ENCODE data around the gene IFT43.

The IFT43 gene

DNA sequence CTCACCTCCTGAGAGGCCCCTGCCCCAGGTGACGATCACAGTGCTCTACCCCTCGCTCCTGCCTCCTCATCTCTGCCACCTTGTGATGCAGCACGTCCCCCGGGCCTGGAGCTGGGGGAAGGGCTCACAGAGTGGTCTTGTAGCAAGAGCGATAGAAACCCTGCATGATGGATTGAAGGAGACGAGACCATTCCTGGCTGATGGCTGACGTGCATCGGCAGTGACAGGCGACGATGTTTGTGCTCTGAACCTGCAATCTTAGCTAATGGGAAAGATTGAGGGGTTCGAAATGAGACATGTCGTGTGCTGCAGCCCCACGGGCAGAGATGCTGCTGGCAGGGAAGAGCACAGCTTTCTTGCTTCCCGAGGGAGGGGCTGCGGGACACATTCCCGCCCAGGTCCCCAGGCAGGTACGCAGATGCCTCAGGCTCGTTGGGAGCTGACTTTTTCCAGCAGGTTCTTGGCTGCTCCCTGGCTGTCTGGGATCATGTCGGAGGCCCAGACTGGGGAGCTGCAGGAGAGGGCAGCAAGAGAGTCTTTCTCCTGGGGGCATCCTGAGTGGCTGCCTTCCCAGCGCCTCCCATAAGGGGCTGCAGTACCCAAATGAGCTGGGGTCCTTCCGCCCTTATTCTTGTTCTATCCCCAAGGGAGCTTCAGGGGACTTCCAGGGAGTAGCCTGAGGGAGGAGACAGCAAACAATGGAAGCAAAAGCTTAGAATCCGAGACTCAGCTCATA, 127.5 kb downstream of the IFT43 start:
- no peak for DNase-seq (ENCODE audit: low spot score)

DNA sequence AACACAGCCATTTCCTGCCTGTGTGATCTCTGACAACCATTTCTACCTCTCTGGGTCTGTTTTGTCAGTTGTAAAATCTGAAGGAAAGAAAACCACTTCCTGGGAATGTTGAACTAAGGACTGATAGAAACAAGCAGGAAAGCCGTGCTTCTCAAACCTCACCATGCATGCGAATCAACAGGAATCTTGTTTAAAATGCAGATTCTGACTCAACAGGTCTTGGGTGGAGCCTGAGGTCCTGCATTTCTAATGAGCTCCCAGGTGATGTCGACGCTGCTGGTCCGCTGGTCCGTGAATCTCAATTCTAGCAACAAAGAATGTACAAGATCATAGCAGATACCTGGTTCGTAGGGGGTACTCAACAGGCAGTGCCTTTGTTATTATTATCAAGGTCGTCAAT, 128.1 kb downstream of the IFT43 start:
- DNase-seq (ENCODE audit: low spot score): no peak

DNA sequence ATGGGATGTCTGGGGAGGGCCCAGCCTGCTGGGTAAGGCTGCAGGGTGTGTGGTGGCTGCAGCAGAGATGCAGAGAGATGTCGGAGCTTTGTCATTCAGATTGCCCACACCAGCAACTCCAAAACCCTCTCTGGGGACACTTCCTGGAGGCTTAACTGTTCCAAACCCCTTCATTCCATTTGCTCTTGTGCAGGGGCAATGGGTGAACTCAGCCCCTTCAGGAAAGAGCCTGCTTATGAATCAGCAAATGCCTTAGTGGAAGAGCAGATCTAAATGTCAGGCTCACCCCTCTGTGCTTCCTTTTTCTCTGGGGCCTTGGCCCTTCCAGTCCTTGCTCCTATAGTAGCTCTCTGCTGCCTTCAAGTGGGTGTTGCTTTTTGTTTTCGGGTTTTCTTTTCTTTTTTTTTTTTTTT, 129.5 kb downstream of the IFT43 start:
- no peak for DNase-seq (ENCODE audit: low spot score)

DNA sequence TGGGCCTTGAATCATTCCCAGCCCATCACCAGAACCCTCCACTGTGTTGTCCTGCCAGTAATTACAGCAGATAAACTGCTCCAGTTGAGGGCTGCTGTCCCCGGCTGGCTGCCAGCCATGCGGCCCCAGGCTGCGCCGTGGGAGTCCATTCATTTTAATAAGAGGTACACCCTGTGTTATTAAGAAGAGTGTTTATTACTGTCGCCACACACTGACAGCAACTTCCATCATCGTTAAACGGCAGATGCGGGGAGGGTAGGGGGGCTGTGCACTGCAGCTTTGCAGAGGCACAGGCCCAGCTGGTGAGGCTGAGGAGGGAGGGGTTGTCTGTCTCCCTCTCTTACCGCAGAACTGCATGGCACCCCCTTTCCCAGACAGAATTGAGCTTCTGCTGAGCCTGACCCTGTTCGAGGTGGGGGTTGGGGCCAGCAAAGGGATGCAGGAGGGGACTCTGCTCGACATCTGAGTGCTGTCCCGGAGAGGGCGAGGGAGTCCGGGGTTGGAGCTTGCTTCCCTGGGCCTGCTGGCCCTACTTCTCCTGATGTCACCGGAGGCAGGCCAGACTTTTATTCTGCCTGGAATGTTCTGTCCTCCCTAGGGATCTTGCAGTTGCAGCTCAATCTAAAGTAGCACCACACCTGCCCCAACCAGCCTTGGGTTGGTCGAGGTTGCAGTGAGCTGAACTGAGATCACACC, 132.4 kb downstream of the IFT43 start:
- DNase-seq (ENCODE audit: low spot score): no peak

DNA sequence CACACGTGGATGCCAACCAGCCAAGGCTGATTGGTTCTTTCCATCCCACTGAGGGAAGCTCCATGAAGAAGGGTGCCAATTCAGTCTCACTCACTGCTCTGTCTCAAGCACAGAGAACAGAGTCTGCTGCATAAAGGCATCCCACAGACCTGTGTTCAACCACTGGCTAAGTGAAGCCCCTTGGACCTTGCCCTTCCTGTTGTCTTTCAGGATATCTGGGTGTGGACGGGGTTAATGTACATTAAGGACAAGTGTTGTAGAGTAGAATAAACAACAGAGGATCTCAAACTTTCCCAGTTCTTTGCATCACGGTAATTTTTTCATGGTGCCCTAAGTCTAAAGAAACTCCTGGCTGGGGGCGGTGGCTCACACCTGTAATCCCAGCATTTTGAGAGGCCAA, 133.0 kb downstream of the IFT43 start:
- DNase-seq (ENCODE audit: low spot score): no peak

DNA sequence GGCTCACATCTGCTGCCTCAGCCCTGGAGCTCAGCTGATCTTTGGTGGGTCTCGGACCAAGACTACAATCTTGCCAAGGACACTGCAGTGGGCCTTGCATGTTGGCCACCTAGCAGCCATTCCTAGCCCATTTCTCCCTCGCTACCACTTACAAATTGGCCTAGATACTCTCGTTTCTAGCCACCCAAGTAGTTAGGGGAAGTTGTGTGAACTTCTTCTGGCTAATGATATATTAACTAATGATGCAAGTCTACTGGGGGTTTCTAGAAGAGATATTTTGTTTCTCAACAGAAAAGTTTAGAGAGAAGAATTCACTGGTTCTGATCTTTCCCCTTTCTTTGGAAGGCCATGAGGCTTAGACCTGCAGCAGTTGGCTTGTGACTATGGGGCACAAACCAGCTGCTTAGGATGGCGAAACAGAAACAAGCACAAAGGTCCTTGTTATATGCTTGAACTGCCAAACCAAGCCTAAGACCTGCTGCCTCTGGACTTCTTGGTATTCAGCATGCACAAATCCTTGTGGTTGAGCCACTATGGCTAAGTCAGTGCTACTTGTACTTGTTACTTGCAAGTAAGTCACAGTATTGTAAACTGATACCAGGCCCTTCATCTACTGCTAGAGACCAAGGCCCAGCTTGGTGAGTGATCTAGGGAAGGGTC, 135.7 kb downstream of the IFT43 start:
- DNase-seq (ENCODE audit: low spot score): no peak

DNA sequence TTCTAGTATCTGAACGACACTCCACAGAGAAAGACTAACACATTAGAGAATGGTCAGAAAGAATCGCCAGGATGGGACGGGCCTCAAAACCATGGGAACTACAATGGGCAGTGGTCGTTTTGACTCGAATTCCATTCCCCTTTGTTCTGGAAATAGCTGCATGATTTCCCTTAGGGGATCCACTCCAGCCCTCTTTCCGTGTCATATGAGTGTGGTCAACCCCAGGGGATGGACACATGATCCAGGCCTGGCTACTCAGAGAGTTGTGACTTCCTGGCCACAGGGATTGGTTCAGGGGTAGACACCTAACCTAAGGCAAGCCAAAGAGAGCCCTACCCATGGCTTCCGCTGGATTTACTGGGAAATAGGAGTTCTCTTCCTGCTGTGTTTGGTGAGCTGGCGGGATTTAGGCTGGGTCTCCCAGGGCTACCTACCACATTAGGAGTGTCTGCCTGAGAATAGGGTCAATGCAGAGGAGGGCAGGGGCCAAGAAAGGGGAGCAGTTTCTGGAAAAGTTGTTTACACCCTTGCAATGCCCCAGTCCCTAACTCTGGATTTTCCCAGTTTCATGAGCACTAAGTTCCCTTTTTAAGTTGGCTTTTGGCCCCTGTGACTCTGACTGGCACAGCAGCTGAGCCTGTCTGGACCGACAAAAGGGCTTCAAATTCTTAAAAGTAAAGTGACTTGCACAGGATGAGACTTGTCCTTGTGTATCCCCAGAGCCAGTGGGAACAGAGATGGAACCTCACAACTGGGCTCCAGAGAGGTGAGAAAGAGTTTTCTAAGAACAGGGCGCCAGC, 138.1 kb downstream of the IFT43 start:
- DNase-seq (ENCODE audit: low spot score): no peak

DNA sequence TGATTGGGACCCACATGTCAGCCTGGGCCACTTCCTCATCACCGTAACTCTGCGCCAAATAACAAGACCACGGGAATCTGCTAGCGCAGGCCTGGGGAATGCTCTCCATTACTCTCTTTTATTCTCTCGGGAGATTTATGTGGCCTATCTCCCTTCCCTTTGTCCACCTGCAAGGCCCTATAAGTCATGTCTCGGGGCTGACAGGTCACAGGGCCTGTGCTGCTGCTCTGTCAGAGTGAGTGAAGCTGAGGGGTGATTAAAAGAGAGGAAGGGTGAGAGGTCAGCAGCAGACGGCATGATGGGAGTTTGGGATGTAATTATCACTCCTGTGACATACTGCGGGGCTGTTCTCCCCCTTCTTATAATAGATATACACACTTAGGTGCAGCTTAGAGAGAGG, 139.9 kb downstream of the IFT43 start:
- no peak for DNase-seq (ENCODE audit: low spot score)

DNA sequence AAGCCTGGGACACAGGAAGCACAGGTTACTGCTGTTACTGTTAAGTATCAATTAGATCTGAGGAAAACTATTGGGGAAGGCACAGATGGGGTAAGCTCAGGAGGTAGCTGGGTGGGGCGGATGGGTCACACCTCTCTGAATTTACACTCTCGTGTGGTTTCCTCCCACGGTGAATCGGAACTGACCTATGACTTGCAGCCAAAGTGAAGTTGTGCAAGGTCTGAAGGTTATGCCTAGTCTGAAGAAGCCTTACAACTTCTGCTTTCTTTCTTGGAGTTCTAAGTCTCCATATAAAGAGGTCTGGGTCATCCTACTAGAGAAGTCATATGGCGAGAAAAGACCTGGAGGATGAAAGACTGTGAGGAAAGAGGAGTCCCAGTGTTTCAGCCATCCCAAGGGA, 140.5 kb downstream of the IFT43 start:
- DNase-seq (ENCODE audit: low spot score): no peak

DNA sequence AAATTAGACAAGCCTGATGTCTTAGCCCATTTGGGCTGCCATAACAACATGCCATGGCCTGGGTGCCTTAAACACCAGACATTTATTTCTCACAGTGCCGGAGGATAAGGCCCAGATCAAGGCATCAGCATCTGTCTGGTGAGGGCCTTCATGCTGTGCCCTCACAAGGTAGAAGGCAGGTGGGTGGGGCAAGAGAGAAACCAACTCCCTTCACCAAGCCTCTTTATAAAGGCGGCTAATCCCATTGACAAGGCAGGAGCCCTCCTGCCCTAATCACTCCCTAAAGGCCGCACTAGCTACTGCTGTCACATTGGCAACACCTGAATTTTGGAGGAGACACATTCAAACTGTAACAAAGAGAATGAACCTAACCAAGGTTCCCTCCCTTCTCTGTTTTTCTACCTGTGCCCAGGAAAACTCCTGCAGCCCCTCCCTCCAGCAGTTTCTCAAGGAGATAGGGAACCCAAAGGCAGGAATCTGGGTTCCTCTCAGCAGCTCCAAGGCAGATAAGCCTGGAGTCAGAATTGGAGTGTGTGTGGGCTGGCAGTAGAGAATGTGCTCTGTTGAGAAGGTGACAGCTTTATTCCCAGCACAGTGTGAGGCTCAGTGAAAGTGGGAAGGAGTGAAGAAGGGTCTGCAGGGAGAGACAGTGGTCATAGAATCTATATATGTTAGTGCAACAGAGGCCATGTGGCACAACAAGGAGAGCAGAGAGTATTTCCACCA, 144.5 kb downstream of the IFT43 start:
- no peak for DNase-seq (ENCODE audit: low spot score)

DNA sequence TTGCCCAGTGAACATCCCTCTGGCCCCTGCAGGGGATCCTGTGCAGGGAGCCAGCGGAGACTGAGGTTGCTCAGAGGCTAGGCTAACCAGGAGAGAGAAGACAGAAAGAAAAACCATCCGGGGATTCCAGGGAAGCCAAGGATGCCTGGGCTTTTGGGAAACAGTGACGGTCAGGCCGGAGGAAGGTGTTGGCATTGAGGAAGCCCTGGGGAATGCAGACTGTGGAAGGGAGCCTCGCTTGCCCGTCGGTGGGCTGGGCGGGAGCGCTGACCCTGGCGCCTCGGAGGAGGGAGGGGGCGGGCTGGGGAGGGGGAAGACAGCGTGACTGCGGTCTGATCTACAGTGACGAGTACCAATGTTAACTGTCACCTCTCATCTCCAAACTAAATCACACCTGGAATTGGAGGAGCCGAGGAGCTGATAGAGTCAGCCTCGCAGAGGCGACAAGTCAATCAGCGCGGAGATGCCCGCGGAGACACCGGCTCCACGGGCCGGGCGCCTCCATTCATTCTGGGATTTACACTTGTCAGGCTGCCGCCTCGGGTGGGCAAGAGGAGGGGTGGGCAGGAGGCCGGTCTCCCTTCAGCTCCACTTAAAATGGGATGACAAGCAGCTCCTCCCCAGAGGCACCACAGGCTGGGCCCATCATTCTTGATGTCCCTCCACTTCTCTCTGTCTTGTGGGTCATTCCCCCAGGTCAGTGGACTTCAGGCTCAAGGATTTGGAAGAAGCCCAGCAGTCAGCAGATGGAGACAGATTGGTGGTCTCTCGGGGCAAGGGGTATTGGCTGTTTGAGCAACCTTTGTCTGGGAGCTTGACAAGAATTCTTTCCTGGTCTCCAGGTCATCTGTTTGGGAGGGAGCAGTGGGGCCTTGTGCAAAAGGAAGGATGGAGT, 145.8 kb downstream of the IFT43 start:
- no peak for DNase-seq (ENCODE audit: low spot score)

DNA sequence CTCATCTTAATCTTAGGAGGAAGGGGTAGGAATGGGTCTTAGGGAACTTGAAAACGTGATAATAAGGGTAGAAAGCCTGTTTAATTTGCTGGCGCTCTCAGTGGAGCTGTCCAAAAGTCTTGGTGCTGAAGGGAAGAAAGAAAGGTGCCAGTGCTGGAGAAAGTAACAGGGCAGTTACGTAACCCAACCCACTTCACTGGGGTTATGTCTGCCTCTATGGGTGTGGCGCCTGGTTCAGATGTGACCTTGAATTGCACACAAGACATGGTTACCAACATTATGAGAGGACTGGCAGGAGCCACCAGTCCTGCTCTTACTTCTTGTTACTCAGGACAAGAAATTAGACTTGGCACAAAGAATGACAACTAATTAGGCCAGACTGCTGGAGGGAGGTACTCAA, 147.5 kb downstream of the IFT43 start:
- DNase-seq (ENCODE audit: low spot score): no peak

Data from cerebellar cortex (tissue), 1 donor.